HG03139 (cell line): ENCODE results near the gene CBX6.

Experiments used
- ATAC-seq: cut with Tn5 transposase; IDR thresholded peaks from one replicate; pipeline ENCODE4 v1.9.1; 2021; ENCODE audit not compliant: unreplicated experiment

Gene CBX6

DNA sequence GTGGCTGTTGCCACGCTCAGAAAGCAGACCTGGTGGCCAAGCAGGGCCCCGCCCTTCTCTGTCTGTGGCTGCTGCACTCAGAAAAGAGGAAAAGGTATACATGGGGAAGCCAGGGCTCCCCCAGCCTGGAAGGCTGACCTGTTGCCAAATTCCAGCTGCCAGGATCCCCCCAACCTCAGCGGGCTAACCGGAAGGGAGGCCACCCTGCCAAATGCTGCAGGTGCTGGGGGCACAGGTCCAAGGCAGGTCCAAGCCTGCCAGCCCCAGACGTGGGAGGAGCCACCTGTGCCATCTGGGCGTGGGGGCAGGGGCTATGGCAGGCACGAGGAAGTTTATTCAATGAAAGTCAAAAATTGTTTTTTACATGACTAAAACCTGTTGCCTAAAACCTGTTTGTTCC, 30.8 kb downstream of the CBX6 start:
- ATAC-seq = no peak

DNA sequence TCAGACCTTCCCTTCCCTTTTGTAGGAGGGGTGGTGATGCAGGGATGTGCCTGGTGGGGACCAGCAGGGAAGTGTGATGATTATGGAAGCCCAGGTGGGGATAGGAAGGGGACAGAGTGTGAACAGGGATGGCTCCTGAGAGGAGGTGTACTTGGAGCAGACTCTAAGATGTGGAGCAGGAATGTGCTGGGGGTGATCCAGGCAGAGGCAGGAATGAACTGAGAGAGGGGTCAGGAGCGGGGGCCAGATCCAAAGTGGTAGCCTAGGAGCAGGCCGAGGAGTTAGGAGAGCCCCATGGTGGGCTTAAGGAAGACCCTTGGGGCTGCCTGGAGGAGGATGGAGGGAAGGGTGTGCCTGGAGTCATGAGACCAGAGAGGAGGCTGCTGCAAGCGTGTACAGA, 31.9 kb downstream of the CBX6 start:
- no peak for ATAC-seq

DNA sequence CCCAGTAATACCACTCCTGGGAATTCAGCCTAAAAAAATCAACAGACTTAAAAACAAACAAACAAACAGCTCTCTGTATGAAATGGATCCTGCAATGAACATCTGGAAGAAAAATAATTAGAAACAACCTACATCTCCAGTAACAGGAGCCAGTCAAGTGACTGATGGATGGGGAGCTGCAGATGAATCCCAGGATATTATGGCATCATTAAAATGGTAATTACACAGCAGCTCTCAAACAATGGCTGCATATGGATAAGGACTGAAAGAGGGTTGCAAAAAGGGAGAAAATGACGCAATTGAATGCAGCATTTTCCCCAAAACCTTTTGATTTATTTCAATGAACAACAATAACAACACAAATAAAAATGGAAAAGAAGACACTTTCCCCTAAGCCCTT, 32.3 kb downstream of the CBX6 start:
- ATAC-seq = no peak

DNA sequence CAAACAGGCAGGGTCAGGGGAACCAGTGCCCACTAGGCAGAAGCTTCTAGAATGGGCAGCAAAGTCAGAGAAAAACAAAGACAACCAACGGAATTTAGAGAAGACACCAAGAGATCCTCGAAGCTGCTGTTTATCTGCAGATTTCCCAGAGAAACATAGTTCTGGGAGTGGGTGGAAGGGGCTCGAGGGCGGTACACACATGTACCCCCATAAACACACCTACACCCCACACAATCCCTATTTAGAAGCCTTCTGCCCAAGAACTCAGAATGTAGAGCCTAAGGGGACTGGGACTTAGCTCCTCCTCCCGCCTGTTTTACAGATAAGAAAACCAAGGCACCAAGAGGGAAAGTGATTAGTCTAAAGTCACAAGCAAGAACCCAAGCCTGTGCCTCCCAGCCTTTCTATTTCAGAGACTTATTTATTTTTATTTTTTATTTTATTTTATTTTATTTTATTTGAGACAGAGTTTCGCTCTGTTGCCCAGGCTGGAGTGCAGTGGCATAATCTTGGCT, 34.5 kb downstream of the CBX6 start:
- no peak for ATAC-seq

DNA sequence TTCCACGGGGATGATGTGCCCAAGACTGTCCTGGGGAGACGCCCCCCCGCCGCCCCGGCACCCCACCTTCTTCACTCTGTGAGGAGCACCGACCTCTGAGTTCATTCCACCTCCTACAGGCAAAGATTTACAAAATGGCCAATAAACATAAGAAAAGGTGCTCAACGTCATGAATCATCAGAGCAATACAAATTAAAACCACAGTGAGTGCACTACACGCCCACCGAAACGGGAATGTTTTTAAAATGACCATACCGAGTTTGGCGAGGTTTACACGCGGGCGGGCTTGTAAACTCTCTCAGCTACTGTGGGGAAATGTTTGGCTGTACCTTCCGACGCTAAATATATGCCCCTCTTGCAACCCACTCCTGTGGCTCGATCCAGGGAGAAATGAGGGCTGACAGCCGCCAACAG, 36.1 kb downstream of the CBX6 start:
- ATAC-seq = no peak

DNA sequence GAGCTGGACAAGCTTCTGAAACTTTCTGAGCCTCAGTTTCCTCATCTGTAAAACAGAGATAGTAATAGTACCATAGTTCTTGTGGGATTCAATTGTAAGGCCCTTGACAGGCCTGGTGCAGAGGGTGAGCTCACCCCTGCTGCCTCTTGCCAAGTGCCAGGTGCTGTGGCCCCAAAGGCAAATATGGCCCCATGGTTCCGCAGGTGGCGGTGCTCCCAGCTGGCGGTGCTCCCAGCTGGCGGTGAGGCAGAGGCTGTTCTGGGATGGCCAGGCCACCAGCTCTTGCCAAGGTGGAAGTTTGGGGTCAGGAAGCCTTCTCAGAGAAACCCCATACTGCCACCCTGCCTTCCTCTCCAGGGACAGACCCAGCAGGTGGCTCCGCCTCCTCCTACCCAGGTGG, 37.0 kb downstream of the CBX6 start:
- no peak for ATAC-seq

DNA sequence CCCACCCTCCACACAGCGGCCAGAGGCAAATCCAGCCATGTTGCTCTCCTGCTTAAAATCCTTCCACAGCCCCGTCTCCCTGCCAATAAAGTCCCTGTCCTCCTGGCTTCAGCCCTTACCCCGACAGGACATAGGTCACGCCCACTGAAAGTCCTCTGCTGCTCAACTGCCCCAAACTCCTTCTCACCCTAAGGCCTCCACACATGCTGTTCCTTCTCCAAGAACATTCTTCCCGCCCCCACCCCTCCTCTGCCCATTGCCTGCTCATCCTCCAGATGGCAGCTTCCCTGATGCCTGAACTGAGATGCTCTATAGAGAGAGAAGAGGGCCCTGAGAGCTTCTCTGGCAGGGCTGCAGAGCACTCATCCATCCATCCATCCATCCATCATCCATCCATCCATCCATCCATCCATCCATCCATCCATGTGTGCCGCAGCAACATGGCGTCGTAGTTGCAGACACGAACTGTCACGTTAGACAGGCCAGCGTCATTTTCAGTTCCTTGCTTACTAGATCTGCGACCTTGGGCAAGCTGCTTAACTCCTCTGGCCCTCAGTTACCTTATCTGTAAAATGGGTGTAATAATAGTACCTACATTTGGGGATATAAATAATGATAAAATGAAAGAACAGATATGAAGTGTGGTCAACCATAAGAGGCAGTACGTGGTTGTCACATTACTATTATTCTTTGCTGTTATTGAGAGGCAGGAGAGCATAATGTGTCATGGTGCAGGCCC, 37.6 kb downstream of the CBX6 start:
- no peak for ATAC-seq

DNA sequence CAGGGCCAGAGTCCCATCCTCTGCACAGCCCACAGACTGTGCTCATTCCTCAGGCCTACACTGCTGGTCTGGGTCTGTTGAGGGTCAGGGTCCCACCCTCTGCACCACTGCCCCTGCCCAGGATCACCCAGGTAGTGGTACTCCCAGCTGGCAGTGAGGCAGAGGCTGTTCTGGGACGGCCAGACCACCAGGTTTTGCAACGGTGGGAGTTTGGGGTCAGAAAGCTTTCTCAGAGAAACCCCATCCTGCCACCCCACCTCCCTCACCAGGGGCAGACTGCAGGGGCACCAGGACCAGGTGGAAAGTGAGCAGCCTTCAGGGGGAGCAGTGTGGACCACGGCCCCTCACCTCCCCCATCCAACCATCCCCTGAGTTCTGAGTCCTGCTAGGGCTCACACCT, 39.0 kb downstream of the CBX6 start:
- no peak for ATAC-seq

DNA sequence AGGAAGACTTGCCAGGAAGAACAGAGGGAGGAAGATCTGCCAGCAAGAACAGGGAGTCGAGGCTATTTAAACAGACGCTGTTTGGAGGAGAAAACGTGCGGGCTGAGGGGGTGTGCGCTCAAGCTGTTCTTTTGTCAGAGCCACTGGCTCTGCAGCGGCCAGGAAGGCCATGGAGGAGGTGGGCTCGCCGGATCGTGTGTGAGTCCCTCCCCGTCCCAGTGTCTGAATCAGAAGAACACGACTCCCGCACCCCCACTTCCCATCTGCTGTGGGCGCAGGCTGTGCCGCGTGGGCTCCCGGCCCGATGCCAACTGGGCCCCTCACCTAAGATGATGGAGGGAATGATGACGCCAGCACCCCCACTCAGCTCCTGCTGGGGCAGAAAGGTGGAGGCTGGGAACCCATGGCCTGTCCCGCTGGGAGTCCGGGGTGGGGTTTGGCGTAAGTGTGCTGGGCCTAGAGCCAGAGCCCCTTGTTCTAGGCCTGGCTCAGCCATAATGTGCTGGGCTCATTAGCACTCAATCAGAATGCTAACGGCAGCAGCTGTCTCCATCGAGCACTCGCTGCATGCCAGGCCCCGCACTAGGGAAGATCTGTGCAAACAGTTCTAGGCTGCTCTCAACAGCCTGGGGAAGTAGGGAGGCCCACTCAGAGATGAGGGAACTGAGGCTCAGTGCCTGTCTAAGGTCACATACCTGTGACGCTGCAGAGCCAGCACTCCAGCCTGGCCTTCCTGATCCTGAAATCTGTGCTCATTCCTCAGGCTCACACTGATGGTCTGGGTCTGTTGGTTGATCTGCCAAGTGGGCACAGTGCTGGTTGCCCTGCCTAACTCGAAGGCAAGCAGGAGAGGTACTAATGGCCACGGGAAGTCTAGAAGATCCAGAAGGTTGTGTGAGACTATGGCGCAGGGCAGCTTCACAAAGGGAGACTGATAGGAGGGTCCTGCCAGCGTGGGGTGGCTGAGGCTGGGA, 39.7 kb downstream of the CBX6 start:
- no peak for ATAC-seq

DNA sequence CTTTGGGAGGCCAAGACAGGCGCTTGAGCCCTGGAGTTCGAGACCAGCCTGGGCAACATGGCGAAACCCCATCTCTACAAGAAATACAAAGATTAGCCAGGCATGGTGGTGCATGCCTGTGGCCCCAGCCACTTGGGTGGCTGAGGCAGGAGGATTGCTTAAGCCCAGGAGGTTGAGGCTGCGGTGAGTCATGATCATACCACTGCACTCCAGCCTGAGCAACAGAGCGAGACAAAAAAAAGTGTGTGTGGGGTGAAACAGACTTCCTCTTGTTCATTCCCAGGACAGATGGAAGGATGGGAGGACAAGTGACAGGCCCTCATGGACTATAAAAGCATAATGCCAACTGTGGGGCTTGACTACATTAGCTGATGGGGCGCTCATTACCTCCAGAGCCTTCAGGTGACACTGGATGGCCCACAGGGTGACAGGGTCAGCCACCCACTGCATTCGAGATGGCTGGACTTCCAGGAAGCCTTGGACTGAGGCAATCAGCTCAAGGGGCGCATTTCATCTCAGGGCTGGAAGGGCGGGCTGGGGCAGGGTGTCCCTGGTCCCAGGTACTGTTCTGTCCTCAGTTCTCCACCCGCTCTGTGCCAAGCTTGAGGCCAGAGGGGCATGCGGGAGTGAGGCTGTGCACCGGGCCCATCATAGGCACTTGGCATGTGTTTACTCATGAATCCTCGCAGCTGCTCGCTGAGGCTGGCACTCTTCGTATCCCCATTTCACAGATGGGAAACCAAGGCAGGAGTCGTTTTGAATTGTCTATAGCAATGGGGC, 40.7 kb downstream of the CBX6 start:
- no peak for ATAC-seq

DNA sequence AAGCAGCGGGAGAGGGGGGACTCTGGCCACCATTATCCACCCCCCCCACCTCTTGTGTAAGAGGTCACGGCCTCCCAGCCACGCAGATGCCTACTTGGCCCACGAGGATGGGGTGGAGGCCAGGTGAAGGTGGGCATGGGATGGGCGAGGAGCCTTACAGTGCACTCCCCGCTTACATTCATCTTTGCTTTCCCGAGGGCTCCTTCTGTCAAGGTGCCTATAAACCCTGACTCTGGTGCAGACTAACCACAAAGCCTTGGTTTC, 41.2 kb downstream of the CBX6 start:
- no peak for ATAC-seq

DNA sequence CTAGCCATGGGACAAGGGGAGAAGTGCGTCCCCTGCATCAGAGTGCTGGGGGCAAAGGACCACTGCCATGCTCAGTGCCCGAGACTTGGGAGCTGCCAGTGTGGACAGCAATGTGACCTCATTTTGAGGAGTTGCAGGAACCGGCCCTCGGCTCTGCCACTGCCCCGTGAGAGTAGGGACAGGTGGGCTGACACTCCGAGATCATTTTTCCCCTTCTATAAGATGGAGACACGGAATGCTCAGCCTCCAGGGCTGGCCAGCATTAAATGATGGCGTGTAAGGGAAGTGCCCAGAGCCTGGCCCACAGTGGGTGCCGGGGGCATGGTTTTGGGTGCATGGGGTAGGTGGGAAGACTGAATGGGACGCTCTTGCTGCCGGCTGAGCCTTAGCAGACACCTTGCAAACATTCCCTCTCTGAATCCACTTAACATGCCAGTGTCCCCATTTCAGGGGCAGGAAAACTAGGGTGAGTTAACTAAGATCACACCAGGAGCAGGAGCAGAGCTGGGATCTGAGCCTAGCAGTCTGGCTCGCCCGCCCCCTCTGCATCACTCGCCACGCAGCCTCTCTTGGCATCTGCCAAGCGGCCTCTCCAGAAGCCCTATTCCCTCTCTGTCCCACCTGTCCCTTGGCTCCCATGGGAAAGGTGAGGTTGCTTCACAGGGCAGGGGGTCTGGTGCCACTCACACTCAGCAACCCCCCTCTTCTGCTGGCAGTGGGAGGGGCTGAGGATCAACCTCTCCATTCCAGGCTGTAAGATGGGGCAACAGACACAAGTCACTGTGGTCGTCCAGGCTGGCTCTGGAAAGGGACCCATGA, 41.8 kb downstream of the CBX6 start:
- no peak for ATAC-seq

DNA sequence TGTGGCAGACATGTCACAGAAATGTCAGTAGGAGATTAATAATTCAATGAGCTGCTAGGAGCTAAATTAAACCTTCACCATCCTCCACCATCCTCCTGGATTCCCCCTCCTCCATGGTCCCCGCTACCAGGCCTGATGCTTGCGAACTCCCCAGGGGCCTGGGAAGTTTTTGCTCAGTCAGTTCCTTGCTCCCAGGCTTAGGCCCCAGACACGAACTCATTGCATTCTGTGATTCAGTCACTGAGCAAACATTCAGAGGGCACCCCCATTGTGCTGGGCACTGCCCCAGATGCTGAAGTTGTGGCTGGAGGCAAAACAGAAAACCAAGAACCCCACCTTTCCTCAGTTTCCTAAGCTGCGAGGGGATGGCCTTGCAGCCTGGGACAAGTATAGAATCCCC, 42.5 kb downstream of the CBX6 start:
- ATAC-seq = no peak

DNA sequence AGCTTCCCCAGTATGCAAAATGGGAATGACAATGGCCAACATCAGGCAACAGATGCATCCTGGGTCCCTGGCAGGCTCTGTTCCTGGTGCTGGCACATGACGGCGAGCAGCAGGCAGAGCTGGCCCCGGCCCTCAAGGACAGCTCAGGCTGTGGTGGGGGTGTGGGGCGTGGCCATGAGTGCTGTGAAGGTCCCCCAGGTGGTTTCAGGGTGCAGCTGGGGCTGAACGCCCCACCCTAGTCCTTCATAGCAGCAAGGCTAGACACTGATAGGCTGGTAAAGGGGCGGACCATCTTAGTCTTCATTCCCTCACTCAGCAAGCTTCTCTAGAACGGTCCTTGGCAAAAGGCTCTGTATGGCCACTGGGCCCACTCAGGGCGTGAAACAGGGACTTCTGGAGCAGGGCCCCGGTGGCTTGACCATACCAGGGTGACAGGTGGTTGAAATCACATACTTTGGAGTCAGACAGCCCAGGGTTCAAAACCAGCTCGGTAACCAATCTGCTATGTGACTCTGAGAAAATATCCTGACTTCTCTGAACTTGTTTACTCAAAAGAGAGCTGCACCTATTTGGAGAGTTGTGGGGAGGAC, 43.3 kb downstream of the CBX6 start:
- ATAC-seq = no peak

DNA sequence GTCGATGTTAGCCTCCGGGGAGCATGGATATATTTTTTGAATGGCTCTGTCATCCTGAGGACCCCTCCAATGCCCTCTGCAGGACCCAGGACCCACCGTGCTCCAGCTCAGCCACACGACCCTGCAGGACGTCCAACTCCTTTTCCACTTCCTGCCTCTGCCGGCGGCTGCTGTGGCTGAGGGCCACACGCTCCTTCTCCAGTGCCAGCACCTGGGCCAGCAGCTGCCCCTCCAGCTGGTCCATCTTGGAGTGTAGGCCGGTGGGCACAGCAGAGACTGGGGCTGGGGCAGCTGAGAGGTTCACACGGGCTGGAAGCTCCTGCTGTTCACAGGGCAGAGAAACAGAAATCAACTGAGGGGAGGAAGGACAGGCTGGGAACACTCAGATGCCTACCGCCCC, 43.8 kb downstream of the CBX6 start:
- no peak for ATAC-seq

DNA sequence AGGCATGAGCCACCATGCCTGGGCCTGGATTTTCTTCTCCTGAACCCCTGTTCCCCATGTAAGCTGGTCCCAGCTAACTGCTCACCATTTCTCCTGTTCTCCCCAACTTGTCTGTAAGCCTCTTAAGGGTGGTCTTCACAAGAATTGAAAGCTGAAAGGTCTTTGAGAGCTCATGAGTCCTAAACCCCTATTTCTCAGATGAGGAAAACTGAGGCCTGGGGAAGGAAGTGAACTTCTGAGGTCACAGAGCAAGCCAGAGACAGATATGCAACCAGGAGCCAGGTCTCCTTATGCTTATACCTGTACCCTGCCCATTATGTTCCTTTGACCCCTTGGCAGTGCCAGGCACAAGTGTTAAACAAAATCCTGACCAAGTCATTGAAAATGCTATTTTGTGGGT, 44.5 kb downstream of the CBX6 start:
- ATAC-seq = no peak

DNA sequence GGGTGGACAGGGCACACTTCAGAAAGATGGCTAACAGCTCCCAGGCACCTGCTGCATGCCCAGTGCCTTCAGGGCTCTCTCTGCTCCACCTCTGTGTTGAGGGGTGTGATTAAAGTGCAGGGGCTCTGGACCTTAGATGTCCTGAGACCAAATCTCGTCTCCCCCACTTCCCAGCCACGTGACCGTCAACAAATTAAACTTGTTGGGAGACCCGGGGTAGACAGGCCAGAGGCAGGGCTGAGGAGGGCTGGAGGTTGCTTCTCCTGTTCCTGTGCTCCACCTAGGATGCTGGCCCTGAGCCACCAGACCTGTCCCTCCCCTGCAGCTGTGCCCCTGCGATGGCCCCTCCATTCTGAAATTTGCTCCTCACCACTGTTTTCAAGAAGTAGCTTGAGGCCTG, 45.2 kb downstream of the CBX6 start:
- ATAC-seq = no peak

DNA sequence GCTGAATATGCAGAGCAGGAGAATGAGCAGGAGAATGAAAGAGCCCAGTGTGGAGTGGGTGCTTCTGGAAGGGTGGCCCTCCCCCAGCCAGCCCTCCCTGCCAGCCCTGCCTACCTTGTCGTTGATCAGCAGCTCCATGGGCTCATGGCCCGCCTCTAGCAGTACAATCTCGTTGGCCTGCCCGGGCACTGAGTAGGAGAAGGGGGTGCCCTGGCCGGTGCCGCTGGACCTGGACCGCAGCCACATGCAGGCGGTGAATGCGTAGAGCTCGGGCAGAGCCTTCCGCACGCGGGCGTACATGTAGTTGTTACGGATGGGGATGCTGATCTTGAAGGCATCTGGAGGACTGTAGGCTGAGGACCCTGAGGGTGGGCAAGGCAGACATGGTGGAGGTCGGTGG, 45.6 kb downstream of the CBX6 start:
- no peak for ATAC-seq

DNA sequence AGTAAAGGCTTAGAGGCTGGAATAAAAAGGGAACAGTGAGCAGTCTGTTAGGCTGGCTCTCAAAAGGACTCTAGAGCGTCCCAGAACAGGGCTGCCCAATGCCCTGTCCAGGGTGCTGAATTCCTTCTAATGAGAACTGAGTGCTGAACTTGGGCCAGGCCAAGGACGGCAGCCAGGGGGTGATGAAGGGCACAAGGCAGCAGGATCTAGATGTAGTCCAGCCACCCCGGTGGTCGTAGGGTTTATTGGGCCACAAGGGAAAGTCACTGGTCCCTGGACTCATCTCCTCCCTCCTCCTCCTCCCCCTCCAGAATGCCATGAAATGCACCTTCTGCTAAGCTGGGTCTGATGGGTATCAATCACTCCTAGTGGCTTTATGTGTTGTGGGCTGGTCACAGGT, 47.4 kb downstream of the CBX6 start:
- no peak for ATAC-seq

DNA sequence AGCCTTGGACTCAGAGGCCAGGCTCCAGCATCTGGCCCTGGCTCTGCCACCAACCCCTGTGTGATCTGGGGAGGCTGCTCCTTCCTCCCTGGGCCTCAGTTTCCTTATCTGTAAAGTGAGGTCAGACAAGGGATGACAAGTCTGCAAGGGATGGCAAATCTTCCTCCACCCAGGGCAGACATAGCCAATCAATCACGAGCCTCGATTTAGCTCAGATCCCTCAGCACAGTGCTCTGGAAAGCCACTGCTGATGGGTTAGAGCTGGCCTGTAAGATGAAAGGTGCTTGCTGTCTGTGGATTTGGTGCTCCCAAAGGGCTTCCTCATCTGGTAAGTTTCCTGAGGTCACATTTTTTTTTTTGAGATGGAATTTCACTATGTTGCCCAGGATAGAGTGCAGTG, 48.4 kb downstream of the CBX6 start:
- ATAC-seq = no peak
